Muscle of arm (tissue), 14 donors: Measurements from ENCODE around the gene OR51B6. TPM values are rescaled to one million over a fixed set of nuclear protein-coding genes. Genes with fewer than 3 reads are reported as not detected.
"Not testable (repeated sequence)": the region's sequence is repeated elsewhere in the genome, so short reads cannot be mapped to it uniquely, and the experiment has no call there.

ENCODE experiments used
- DNase-seq: peaks from one replicate; pipeline ENCODE4 v3.0.0-alpha.2; 2013
- long read RNA-seq, 11 donors: transcript quantifications; one replicate each; lab custom pipeline, GENCODE V29; 2026
- polyA plus RNA-seq, 12 donors: library from polyadenylated mRNA; unstranded; fragments of 120-200 nt; gene quantifications; one replicate each; pipeline ENCODE4 v1.2.1, GENCODE V29; 2013; ENCODE audit not compliant: insufficient read length in 12 of 12

OR51B6 gene
- not detected for polyA plus RNA-seq
- long read RNA-seq, donor 1, result 0 reads
- long read RNA-seq, donor 2, result 0 reads
- long read RNA-seq, donor 3, result 0 reads
- long read RNA-seq, donor 4, result 0 reads
- long read RNA-seq, donor 5, result 0 reads
- long read RNA-seq, donor 6, result 0 reads
- long read RNA-seq, donor 7, result 0 reads
- long read RNA-seq, donor 8, result 0 reads
- long read RNA-seq, donor 9, result 0 reads
- long read RNA-seq, donor 10, result 0 reads
- long read RNA-seq, donor 11, result 0 reads

- DNase-seq, result no peak
Observed at GRCh38 chr11:5351208-5351607, at the start of gene OR51B6. Gene OR51B6 (plus strand): TSS chr11:5351508. CDS start chr11:5351508, 0 bp downstream.

- DNase-seq, result no peak
Observed at GRCh38 chr11:5301846-5302245, 49.5 kb upstream of the OR51B6 start, which contains the start of gene OR51B4. Gene OR51B4 (minus strand): TSS chr11:5301946. CDS start chr11:5301946, 0 bp downstream.

GRCh38 chr11:5303626-5304025, 47.7 kb upstream of the OR51B6 start:
- DNase-seq, result no peak

GRCh38 chr11:5304046-5304445, 47.3 kb upstream of the OR51B6 start:
- DNase-seq, result no peak

- DNase-seq, result no peak
Observed at GRCh38 chr11:5307256-5308019, 43.9 kb upstream of the OR51B6 start.

GRCh38 chr11:5310423-5310822, 40.9 kb upstream of the OR51B6 start:
- DNase-seq, result no peak

- DNase-seq, result not testable (repeated sequence)
Observed at GRCh38 chr11:5313326-5314023, 37.8 kb upstream of the OR51B6 start.

- DNase-seq, result no peak
Observed at GRCh38 chr11:5317292-5317691, 34.0 kb upstream of the OR51B6 start.

GRCh38 chr11:5324197-5324596, 27.1 kb upstream of the OR51B6 start, which contains the start of gene OR51B2:
Gene OR51B2 (minus strand): TSS chr11:5324297. CDS start chr11:5324297, 0 bp downstream.
- DNase-seq, result no peak

GRCh38 chr11:5335170-5335569, 16.1 kb upstream of the OR51B6 start:
- no peak for DNase-seq

- no peak for DNase-seq
Observed at GRCh38 chr11:5336331-5336730, 15.0 kb upstream of the OR51B6 start.

- DNase-seq, result not testable (repeated sequence)
Observed at GRCh38 chr11:5337253-5337652, 14.1 kb upstream of the OR51B6 start.

GRCh38 chr11:5339771-5340322, 11.5 kb upstream of the OR51B6 start:
- no peak for DNase-seq

GRCh38 chr11:5343474-5344335, 7.6 kb upstream of the OR51B6 start, which contains the start of gene OR51B5:
Gene OR51B5 (minus strand): TSS chr11:5343524. CDS start chr11:5343524, 0 bp downstream.
- DNase-seq, result no peak

GRCh38 chr11:5345831-5346230, 5.5 kb upstream of the OR51B6 start:
- no peak for DNase-seq

GRCh38 chr11:5348551-5349194, 2.6 kb upstream of the OR51B6 start:
- DNase-seq, result no peak

- DNase-seq, result no peak
Observed at GRCh38 chr11:5349550-5349949, 1.8 kb upstream of the OR51B6 start.

- DNase-seq, result not testable (repeated sequence)
Observed at GRCh38 chr11:5356031-5356430, 4.7 kb downstream of the OR51B6 start.

- no peak for DNase-seq
Observed at GRCh38 chr11:5362017-5362625, 10.8 kb downstream of the OR51B6 start.

GRCh38 chr11:5363679-5364078, 12.4 kb downstream of the OR51B6 start:
- no peak for DNase-seq
